NCI-H187 (cell line): ENCODE data around the gene TBC1D1.

ENCODE experiments used
- DNase-seq, 2 experiments: peaks; one replicate each; lab custom pipeline; 2025; lab: John Stamatoyannopoulos, UW

Gene TBC1D1

GRCh38 chr4:37924946-37925345 is 34.1 kb downstream of the TBC1D1 start:
- DNase-seq: no peak

DNA sequence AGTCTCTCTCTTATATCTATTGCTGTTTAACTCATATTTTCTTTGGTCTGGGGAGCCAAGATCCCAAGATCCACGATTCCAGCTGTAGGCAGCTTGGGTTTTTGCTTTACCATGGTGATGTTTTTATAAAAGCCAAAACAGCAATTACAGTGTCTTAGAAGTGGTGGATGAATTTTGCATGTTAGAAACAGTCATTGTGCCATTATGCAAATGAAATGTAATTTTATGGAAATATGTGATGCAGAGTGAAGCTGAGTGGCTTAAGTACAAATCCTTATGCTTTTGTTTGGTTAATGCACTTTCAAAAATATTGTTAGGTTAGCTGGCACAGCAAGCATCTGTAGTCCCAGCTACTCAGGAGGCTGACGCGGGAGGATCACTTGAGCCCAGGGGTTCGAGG is 36.5 kb downstream of the TBC1D1 start:
- no peak for DNase-seq

GRCh38 chr4:37928426-37929416 is 37.8 kb downstream of the TBC1D1 start:
- no peak for DNase-seq

- no peak for DNase-seq
Measured at GRCh38 chr4:37934096-37934495, 43.2 kb downstream of the TBC1D1 start.

DNA sequence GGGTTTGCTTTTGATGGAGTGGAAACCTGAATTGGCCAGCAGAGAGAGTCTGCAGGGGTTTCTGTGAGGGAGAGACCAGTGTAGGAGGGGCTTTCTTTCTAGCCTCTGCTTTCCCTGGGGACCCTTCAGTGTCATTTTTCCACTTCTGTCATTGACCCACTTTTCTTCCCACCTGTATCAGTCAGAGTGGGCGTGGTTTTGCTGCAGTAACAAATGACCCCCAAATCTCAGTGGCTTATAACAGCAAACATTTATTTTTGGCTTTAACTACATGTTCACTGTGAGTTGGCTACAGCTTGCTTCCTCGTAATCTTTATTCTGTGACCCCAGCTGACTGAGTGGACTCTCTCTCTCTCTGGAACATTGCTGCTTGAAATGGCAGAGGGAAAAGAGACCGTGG is 43.7 kb downstream of the TBC1D1 start:
- no peak for DNase-seq

- no peak for DNase-seq
Measured at GRCh38 chr4:37935026-37935425, 44.1 kb downstream of the TBC1D1 start.

GRCh38 chr4:37936889-37937498 is 46.1 kb downstream of the TBC1D1 start:
- no peak for DNase-seq

DNA sequence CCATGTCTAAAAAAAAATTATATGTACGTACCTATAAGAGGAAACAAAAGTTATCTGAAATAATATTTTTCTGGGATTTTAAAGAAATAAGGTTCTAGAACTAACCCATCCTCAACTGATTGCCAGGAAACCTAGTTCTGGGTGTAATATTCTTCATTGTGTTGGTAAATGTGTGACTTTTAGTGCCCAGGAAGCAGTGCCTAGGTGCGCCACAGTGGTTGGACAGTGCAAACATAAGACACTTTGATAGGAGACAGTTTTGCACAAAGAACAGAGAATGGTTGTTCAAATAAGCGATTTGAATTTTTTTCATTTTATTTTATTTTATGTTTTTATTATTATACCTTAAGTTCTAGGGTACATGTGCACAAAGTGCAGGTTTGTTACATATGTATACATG is 47.3 kb downstream of the TBC1D1 start:
- DNase-seq: no peak

DNA sequence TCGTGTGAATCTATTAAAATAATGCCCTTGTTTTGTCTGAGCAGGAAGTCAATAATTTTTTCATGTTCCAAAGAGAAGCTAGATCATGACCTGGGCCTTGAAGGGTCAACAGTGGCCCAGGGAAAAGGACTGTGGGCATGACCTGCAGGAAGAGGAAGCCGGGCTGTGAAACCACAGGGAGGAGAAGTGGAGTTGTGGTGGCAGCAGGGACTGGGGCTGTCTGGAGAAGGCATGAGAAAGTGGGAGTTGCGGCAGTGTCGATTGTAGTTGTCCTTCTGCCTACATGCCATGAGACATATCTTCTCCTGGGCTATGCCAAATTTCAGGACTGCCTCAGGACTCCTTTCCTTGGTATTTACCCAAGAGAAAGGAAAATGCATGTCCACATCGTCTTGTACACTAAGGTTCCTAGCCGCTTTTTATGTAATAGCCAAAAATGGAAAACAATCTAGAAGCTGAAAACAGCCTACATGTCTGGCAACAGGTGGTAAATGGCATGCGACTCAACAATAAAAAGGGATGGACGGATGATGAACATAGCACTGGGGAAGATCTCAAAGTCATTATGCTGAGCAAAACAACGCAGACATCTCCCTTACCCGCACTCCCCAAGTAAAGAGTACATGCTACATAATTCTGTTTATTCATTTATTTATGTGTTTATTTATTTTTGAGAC is 55.8 kb downstream of the TBC1D1 start:
- DNase-seq: no peak

- no peak for DNase-seq
Measured at GRCh38 chr4:37948542-37948941, 57.7 kb downstream of the TBC1D1 start.

DNA sequence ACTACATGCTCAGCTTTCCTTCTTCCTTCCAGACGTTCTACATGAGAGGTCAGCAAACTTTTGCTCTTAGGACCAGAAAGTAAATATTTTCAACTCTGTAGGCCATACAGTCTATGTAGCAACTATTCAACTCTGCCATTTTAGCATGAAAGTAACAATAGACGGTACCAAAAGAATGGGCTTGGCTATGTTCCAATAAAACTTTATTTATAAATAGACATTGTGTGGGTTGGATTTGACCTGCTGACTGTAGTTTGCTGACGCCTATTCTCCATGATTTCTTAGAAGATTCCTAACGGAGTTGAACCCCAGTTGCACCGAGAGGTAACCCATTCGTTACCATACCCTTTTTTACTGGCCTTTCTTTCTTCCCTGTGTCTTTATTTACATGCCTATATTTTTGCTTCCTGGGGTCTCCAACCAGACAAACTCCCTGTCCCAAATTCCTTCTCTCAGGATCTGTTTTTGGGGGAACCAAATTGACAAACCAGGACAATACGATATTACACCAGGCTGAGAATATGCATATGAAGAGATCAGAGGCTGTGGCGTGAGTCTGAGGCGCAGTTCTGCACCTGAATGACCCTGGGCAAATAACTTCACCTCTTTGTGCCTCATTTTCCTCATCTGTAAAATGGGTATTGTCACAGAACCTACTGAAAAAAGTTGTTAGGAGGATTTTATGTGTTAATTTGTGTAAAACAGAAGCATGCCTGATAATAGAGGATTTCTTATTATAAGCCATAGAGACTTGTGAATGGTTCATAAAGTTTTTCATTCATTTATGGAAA is 58.9 kb downstream of the TBC1D1 start:
- no peak for DNase-seq

GRCh38 chr4:37951461-37952352 is 60.8 kb downstream of the TBC1D1 start:
- no peak for DNase-seq

DNA sequence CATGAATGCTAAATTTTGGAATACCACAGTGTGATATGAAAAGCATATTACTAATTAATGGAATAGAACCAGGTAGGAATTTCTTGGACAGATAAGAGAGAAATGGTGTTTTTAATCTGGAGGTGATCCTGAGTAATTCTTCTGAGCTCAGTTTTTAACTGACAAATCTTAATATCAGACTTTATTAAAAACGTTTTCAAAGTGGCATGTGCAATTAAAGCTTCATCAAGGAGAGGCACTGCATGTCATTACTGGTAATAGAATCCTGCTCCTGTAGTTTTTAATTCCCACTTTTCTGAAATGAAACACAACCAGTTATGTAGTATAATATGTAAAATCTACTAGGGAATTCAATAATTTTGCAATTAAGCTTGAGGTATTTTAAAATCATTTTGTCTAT is 62.3 kb downstream of the TBC1D1 start:
- DNase-seq: no peak

DNA sequence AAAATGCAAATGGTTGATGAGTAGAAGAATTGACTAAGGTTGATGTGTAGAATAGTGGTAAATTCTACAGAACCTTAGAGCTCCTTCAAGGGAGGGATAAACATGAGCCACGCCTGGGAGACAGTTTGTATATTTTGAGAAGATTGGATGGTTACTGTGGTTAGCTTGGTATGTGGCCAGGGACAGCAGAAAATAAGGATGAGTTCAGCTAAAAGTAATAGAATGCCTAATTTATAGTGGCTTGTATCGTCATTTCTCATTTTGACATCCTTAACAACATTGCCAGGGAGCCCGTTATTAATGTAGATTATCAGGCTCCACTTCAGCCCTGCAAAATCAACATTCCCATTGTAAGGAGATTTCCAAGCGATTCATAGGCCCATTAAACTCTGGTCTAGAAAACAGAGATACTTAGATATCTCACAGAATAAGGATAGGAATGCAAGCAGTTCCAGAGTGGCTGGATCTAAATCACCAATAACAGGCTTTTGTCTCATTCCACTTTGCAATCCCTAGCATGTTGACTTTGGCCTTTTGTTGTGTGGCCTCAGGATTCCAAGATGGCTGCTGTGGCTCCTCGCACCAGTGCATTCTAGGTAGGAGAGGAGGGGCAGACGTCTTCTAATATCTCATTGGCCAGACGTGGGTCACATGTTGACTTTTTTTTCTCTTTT is 62.9 kb downstream of the TBC1D1 start:
- DNase-seq: no peak

GRCh38 chr4:37956941-37957340 is 66.1 kb downstream of the TBC1D1 start:
- no peak for DNase-seq

- no peak for DNase-seq
Measured at GRCh38 chr4:37958932-37959331, 68.0 kb downstream of the TBC1D1 start.

GRCh38 chr4:37960098-37960497 is 69.2 kb downstream of the TBC1D1 start, which contains the start of gene PTTG2:
TSS of gene PTTG2 (plus strand) at chr4:37960398. CDS start at chr4:37960435, 37 bp downstream.
- DNase-seq: no peak

GRCh38 chr4:37960679-37961450 is 70.0 kb downstream of the TBC1D1 start:
- DNase-seq: peak in 1 of 2 experiments; percentile 34

DNA sequence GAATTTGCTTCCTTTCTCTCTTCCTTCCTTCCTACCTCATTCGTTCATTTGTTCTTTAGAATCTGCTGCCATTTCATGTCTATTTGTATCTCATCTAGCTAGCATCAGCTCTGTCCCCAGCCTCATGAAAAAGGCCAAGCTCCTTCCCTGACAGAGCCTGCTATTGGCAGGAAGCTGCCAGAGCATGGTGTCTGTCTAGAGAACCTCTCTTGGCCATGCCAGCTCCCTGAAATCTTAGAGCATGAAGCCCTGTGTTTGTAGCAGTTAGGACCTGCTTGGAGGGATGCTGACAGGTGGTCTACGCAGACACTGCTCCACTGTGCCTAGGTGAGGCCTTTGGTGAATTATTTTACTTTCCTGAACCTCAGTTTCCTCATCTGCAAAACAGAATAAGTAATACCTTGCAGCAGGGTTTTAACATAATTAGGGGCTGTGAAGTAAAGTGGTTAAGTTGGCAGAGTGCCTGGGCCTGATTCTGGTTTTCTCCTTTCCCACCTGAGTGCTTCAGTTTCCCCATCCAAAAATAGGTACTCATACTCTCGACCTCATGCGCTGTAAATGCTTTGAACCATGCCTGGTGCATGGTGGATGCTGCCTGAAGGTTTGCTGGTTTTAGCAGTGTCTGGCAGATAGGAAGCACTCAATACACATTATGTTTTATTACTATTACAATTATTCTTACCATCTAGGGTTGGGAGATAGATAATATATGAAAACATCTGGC is 74.0 kb downstream of the TBC1D1 start:
- no peak for DNase-seq
